IPS DF 4.7 (cell line): ENCODE data around the gene NUMB.
"Not testable (repeated sequence)": the region's sequence is repeated elsewhere in the genome, so short reads cannot be mapped to it uniquely, and the experiment has no call there.

ENCODE experiments used
- DNase-seq: peaks from one replicate; pipeline ENCODE4 v3.0.0-alpha.2; 2013; ENCODE audit warnings: low spot score; ENCODE audit errors: extremely low read depth

The NUMB gene

DNA sequence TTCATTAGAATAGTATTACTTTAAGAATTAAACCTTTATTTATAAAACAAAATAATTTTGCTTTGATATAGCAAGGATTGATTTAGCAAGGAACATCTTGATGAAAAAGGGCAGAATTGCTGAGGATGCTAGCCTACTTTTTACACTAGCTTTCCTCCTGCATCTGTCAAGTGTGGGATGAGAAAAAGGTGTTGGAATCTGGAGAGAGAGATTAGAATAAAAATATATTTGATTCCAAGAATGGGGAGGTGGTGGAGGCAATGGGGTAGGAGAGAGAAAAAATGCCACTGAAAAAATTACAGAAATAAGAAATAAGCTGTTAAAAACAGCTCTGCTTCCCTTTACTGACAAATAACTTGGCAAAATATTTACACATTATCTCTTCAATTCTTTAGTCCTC lies 98.9 kb downstream of the NUMB start:
- no peak for DNase-seq

DNA sequence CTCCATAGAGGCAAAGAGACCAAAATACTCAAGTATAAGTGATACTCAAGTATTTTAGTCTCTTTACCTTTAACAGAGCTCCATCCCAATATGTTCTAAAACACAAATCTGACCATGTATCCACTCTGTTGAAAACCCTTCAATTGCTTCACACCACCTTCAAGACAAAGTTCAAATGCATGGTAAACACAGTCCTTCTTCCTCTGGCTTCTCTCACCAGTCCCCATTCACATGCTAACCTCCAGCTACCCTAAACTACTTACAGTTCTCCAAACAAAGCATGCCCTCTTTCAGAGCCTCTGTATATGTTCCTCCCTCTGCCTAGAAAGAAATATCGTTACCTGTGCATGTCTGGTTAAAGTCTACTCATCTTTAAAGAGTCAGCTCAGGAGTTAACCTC lies 100.2 kb downstream of the NUMB start:
- DNase-seq = no peak

DNA sequence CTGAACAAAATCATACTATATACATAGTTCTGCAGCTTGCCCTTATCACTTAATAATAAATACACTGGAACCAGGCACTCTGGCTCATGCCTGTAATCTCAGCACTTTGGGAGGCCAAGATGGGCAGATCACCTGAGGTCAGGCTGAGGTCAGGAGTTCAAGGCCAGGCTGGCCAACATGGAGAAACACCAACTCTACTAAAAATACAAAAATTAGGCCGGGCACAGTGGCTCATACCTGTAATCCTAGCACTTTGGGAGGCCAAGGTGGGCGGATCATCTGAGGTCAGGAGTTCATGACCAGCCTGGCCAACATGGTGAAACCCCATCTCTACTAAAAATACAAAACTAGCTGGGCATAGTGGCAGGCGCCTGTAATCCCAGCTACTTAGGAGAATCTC lies 109.3 kb downstream of the NUMB start:
- not testable (repeated sequence) for DNase-seq

DNA sequence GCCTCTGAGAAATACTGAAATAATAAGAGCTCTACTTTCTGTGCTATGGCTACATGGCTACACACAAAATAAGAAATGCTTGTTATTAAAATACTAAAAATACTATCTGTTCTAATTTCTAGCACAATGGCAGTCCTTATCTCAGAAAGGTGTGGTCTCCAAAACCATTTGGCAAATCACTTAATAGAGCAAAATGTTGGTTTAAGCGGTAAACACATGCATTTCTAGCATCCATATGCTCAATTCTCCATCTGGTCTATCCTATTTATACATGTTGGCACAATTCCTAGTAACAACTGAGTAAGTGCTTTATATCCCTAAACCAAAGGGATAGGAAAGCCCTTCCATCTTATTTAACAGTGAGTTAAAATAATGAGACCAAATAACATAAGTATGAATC lies 114.0 kb downstream of the NUMB start:
- DNase-seq = no peak

DNA sequence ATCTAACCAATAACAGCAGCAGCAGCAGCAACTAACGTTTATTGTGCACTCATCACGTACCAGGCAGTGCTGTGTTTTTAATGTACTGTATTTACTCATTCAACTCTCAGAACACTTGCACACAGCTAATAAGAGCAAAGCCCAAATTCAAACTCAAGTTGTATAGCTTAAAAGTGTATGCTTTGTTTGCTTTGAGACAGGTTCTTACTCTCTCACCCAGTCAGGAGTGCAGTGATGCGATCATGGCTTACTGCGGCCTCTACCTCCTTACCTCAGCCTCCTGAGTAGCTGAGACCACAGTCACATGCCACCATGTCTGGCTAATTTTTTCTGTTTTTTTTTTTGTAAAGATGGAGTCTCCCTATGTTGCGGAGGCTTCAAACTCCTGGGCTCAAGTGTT lies 115.7 kb downstream of the NUMB start:
- DNase-seq = no peak

DNA sequence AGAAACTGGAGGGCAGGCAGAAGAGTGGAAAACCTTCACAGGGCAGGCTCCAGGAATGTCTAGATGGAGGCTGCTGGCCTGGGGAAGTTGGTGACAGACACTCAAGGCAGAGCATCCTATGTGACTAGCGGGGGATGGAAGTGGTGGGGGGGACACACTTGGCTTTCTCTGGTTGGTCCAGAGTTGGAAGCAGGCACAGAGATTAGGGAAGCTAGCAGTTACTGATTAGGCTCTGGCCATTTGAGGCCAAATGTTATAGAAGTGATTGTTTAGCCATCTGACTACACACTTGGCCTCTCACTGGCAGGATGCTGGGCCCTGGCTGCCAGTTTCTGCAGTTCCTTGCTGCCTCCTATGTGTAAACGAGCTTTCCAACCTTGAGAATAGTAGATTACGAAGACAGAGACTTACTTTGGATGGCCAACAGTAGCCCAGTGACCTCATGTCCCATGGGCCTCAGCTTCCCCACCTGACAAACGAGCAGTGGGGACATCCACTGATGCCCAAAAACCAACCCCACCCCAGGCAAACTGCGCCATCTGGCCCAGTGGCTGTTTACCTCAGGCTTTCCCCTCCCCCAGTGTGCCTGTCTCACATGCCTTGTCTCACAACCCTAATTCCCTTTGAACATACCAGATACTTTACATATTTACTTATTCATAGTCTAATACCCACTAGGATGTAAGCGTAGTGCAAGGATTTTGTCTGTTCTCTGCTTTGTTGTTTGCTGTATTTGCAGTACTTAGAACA lies 118.3 kb downstream of the NUMB start:
- DNase-seq = no peak

DNA sequence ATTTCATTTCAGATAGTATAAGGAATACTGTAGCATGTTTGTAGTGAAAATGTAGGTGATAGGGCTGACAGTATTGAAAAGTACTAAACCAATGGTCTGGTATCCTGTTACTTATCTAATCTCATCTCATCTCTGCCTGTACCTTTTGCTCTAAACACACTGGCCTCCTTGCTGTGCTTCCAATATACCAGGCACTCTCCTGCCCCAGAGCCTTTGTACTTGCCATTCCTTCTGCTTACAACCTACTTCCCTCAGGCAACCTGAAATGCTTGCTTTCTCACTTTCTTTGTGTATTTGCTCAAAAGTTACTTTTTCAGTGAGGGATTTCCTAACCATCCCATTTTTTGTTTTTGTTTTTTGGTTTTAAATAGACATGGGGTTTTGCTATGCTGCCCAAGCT lies 119.1 kb downstream of the NUMB start:
- no peak for DNase-seq

DNA sequence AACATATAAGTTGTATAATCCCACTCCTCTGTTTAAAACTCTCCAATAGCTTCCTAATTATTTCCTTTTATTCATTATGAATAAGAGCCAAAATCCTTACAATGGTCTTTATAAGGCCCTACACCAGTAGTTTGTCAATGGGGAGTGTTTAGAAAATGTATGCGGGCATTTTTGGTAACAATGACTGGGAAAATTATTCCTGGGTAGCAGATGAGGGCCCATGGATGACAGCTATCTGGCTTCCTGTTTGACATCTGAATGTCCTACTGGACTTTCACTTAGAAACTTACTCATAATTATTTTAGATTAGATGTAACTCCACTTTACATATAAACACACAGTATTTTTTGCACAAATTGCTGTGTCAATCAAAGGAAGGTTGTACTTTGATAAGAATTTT lies 119.8 kb downstream of the NUMB start:
- DNase-seq = no peak

DNA sequence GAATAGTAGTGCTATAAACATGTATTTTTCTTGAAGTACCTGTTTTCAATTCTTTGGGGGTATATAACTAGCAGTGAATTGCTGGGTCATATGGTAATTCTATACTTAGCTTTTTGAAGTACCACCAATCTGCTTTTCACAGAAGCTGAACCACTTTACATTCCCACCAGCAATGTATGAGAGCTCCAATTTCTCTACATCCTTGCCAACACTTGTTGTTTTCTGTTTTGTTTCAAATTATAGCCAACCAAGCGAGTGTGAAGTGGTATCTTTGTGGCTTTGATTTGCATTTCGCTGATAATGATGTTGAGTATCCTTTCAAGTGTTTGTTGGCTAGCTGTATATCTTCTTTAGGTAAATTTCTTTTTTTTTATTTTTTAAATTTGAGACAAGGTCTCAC lies 125.3 kb downstream of the NUMB start:
- no peak for DNase-seq

DNA sequence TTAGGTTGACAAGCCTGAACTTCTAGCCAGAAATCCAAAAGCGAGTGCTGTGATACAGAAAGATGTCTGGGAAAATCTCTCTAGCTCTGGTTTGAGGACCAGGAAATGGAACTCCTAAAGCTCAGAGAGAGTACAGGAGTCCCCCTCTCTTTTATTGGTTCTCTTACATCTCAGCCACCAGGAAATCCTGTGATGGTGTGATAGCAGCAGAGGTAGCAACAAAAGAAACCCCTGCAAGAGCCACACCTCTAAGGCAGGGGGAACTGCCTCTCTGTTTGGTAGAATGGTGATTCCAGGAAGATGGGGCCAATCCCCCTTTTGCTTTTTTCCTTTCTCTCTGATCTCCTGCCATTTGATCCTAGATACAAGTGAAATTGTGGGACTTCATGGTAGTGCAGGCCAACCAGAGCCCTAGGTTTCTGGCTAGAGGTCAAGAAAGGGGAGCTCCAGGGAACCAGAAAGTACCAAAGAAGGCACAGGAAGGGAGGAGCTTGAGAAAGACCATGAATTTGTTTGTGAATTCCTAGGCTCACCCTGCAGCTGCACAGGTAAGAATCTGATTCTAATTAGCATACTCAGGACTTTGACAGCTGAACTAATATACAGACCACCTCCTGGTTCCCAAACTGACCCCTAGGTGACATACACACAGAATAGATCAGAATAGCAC lies 132.6 kb downstream of the NUMB start:
- no peak for DNase-seq

DNA sequence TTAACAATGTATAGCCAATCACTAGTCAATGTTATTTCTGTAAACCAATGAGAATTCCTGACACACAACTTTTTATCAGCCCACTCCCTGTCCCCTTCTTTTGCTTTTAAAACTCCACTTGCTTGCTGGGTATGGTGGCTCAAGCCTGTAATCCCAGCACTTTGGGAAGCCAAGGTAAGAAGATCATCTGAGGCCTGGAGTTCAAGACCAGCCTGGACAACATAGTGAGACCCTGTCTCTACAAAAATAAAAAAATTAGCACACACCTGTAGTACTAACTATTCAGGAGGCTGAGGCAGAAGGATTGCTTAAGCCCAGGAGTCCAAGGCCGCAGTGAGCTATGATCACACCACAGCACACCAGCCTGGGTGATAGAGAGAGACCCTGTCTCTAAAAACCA lies 133.3 kb downstream of the NUMB start:
- DNase-seq = no peak

DNA sequence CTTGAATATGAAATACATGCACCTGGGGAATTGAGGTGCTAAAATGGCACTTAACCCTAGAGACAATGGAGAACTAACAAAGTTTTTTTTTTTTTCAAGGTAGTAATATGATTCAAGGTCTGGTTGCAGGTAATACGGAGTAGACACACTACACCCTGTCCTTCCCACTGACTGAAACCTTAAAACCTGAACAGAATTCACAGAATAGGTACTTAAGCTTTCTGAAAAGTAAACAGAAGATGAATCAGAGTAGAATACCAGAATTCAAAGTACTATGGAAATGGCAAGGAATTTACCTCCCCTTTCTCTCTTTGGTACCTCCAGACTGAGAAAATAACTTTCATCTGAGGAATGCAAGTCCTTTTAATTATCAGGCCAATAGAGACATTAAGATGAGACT lies 133.8 kb downstream of the NUMB start:
- no peak for DNase-seq

DNA sequence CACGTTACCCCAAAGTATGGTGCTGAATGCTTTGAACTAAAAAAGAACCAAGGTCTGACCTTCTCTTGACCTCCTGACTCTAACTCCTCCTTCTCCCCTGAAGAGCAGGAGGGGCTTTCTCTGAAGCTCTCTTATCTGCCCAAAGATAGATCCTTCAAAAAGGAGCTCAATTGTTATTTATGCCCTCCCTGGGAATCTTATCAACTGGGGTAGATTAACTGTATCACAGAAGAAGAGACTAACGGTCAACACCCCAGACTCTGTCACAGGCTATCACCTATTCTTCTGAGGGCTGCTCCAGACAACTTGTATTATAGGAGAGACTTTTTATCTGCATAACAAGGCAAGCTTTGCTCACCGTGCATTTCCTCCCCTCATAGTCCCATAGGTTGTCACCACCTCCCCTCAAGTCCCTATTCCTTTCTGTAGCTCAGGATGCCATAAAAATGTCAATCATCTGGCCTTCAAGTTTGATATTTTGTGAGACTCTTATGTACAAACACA lies 134.4 kb downstream of the NUMB start:
- no peak for DNase-seq

DNA sequence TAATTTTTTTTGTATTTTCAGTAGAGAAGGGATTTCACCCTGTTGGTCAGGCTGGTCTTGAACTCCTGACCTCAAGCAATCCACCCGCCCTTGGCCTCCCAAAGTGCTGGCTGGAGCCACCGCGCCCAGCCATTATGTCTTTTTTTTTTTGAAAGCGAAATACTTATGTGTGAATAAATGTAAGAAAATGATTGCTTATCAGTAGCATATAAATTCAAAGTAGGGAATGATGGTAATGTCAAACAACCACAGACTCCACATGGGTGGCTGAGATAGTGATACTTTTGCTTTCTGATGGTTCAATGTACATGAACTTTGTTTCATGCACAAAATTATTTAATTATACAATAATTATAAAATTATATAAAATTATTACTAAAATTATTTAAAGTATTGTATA lies 145.2 kb downstream of the NUMB start:
- DNase-seq = no peak

DNA sequence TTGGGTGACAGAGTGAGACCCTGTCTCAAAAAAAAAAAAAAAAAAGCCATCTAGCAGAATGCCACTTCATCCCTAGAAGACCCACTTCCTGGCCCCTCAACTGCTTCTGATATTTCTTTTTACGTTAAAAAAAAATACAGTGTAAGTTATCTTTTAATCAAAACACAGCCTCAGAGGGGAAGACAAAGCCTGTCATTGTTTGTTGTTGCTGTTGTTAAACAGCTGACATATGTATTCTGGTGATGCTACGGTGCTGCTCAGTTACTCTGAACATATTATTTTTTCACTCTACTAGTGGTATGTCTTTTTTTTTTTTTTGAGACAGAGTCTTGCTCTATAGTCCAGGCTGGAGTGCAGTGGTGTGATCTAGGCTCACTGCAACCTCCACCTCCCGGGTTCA lies 145.7 kb downstream of the NUMB start:
- no peak for DNase-seq

DNA sequence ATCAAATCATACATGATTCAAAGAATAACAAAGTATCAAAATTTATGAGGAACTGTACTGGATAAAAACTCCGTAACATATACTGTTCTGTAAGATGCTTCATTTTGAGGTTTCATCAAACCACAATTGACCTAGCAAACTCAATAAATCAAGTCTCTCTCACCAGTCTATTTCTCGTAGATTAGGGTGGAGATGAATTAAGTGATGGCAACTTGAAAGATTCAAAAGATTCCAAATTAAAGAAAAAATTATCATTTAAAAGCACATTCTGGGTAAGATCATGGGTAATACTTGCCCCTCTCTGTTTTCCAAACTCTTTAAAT lies 146.7 kb downstream of the NUMB start:
- DNase-seq = no peak

DNA sequence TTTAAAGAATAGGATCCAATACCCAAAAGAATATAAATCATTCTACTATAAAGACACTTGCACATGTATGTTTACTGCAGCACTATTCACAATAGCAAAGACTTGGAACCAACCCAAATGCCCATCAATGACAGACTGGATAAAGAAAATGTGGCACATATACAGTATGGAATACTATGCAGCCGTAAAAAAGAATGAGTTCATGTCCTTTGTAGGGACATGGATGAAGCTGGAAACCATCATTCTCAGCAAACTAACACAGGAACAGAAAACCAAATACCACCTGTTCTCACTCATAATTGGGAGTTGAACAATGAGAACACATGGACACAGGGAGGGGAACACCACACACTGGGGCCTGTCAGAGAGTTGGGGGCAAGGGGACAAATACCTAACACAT lies 149.1 kb downstream of the NUMB start:
- not testable (repeated sequence) for DNase-seq

DNA sequence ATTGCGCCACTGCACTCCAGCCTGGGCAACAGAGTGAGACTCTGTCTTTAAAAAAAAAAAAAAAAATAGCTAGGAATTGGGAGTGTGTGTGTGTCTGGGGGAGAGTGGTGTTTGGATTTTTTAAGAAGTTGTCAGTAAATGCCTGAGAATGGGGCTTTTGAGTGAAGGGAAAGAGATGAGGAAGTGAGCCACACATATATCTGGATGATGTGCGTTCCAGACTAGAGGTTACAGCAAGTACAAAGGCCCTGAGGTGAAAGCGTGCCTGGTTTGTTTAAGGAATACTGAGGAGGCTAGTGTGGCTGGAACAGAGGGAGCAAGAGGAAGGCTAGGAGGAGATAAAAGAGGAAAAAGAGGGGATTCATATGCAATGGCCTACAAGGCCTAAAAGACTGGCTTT lies 151.1 kb downstream of the NUMB start:
- DNase-seq = no peak

DNA sequence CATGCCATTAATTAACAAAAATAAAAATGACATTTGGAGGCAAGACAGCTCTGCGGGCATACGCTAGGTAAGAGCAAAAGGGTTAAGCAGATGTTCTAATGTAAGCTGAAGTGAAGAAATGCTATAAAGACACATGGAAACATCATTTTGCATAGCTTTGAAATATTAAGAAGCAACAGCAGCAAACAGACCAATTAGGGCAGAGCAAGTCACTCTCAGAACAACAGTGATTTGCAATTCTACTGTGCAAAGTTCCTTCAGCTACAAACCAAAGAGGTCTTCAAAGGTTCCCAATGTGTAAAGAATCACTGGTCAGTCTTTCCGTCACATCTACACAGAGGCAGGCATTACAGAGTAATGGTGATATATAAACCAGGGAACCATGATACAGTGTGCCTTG lies 152.8 kb downstream of the NUMB start:
- no peak for DNase-seq

DNA sequence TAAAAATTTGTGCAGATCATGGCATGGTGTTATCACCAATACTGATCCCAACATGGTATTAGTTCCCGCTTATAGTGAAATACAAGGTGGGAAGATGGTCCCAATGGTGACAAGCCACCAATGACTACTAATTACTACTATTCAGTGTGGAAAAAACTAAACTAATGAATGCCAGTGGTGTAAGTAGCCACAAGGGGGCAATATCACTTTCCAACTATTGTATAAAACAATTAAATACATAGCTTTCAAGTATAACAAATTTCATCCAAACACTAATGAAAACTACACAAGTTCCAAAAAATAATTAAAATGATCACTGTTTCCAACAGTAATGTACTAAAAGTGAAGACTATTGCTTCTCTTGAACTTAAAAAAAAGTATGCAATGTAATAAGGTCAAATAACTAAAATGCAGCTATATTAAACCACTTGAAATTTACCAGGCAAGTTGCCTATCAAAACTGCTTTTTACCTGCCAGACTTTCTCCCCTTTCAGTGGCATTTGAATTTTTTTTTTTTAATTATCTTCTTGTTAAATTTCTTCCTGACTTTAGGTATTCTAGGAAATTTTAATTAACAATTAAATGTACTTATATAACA lies 163.0 kb downstream of the NUMB start:
- DNase-seq = no peak

DNA sequence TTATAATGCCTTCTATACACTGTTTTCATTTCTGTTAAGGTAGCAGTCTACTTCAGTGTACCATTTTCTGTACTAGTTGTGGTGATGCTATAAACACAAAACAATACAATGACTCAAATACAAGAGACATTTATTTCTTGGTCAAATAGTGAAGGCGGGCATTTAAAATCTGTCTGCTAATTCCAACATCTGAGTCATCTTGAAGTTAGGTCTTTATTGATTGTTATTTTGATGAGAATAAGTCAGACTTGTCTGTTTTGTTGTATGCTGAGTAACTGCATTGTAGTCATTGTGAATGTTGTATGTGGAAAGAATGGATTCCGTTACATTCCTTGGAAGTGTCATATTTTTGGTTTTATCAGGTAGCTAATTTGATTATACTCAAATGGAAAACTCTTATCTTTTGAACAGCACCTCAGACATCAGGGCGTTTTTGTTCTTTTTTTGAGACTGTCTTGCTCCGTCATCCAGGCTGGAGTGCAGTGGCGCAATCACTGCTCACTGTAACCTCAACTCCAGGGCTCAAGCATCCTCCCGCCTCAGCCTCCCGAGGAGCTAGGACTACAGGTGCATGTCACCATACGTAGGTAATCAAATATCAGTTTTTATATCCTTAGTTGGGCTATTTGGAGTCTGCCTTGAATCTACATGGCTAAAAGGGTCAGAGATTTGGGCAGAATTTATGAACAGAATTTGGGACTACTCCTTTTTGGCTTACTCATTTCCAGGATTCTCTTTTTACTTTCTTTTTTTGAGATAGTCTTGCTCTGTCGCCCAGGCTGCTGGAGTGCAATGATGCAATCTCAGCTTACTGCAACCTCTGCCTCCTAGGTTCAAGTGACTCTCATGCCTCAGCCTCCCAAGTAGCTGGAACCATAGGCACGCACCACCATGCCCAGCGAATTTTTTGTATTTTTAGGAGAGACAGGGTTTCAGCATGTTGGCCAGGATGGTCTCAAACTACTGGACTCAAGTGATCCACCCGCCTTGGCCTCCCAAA lies 164.3 kb downstream of the NUMB start:
- no peak for DNase-seq

DNA sequence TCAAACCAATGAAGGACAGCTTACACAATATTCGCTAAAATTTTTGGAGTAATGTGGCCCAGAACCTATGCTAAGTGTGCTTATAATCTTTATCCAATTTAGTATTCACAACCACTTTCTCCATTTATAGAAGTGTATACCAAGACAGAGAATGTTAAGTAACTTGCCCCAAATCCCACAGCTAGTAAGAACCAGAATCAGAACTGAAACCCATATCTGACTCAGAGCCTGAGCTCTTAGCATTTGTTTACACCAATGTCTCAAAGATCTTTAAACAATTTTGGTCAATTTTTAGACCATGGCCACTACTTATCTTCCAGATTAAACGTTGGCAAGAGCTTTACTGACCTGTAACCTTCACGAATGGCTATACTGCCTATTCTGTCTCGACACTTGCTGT lies 168.1 kb downstream of the NUMB start:
- no peak for DNase-seq
